Measurements from ENCODE around the gene LENEP.
"Not testable (repeated sequence)": the region's sequence is repeated elsewhere in the genome, so short reads cannot be mapped to it uniquely, and the experiment has no call there.

Gene LENEP

GRCh38 chr1:154974808-154975408, 18.5 kb upstream of the LENEP start:
- DNase-seq (ENCODE audit: low read depth in 2 of 2): peak; percentile 88 to 91

DNA sequence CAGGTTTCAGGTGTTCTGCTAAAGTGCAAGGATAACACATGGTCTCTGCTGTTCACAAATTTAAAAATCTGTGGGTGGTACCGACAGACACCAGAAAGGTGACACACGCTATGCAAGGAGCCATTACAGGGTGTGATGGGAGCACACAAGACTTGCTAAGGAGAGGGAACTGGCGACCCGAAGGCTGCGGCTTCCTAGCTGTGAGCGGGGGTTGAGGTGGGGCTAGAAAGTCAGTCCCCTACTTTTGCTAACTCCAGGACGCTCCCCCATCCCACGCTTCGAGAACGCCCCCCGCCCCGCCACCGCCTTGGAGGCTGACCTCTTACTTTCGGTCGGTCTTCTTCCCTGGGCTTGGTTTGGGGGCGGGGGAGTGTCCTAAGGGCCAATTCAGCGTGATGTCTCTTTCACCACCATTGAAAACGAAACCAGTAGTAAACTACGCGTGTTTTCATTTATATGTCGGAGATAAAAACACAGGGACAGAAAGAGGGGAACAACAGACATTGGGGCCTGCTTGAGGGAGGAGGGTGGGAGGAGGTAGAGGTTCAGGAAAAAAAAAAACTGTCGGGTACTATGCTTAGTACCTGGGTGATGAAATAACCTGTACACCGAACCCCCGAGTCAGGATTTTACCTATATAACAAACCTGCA, 17.9 kb upstream of the LENEP start:
- DNase-seq (ENCODE audit: low read depth in 2 of 2): peak; percentile 45 to 57

DNA sequence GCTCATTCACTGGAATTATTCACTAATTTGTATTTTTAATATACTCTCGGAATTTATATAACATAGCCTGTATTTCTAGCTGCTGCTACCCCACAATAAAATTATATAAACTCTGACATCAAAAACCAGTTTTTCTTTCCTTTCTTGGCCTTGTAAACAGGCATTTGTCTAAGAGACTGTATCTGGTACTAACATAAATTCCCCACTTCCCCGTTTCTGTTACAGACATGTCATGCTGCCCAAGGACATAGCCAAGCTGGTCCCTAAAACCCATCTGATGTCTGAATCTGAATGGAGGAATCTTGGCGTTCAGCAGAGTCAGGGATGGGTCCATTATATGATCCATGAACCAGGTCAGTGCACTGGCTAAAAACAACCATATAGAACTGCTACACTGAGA, 15.6 kb upstream of the LENEP start:
- not testable (repeated sequence) for DNase-seq (ENCODE audit: low read depth in 2 of 2)

- DNase-seq (ENCODE audit: low read depth in 2 of 2): no peak
Observed at GRCh38 chr1:154978360-154978759, 15.0 kb upstream of the LENEP start.

- DNase-seq (ENCODE audit: low read depth in 2 of 2): no peak
Observed at GRCh38 chr1:154982341-154982740, 11.0 kb upstream of the LENEP start.

DNA sequence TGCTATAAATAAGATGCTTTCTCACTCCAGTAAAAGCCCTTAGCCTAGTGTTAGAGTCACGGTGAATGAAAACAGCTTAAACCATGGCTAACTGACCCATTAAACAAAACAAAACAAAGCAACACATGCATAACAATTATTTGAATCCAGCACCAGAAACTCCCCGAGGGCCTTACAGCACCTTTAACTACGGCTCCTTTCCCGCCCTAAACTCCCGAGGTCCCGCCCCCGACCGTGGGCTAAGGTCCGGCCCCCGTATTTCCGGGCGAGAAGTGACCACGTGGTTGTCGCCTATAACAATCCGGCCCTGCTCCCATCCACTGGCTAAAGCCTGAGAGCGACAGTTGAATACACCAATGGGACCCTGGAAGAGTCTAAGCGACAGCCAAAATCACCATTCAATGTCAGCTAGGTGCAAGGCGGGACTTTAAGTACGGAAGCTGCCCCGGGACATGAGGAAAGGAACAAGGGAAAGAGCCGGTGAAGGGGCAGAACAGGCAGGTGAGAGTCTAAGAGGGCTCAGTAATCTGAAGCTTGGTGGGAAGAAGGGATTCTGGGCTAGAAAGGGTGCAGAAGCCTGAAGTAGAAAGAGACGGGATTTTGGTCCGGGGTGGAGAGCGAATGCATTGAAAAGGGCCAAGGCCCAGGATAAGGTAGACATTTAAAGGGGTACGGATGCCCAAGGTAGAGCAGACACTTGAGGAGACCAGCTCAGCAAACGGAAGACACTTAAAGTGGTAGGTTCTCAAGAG, 10.3 kb upstream of the LENEP start, which contains the start of gene FLAD1:
Gene FLAD1 (plus strand): TSS at position 448 of the 752 bp plus-strand sequence. CDS start 351 bp downstream, outside the sequence.
- peak; percentile 92 to 97 for DNase-seq (ENCODE audit: low read depth in 2 of 2)

- no peak for DNase-seq (ENCODE audit: low read depth in 2 of 2)
Observed at GRCh38 chr1:154983776-154984466, 9.5 kb upstream of the LENEP start.

DNA sequence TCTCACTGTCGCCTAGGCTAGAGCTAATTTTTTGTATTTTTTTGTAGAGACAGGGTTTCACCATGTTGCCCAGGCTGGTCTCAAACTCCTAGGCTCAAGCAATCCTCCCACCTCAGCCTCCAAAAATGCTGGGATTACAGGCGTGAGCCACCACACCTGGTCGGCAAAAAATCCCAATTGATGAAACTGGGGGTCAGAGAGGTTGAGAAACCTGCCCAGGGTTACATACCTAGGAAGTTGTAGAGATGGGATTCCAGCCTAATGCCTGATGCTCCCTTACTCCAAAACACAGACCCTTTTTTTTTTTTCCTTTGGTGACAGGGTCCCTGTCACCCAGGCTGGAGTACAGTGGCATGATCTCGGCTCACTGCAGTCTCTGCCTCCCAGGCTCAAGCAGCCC, 6.7 kb upstream of the LENEP start:
- not testable (repeated sequence) for DNase-seq (ENCODE audit: low read depth in 2 of 2)

DNA sequence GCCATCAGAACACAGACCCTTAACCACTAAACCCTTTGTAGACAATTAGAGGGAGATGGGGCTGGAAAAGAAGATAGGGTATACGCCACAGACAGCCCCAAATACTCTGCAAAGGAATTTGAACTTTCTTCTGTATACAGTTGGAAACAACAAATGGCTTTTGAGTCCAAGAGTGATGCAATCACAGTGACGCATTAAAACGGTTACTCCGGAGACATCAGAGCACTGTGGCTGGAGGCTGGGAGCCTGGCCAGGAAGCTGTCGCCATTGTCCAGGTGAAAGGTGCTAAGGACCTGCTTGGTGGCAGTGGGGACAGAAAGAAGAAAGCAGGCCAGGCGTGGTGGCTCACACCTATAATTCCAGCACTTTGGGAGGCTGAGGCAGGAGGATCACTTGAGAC, 6.1 kb upstream of the LENEP start:
- no peak for DNase-seq (ENCODE audit: low read depth in 2 of 2)

DNA sequence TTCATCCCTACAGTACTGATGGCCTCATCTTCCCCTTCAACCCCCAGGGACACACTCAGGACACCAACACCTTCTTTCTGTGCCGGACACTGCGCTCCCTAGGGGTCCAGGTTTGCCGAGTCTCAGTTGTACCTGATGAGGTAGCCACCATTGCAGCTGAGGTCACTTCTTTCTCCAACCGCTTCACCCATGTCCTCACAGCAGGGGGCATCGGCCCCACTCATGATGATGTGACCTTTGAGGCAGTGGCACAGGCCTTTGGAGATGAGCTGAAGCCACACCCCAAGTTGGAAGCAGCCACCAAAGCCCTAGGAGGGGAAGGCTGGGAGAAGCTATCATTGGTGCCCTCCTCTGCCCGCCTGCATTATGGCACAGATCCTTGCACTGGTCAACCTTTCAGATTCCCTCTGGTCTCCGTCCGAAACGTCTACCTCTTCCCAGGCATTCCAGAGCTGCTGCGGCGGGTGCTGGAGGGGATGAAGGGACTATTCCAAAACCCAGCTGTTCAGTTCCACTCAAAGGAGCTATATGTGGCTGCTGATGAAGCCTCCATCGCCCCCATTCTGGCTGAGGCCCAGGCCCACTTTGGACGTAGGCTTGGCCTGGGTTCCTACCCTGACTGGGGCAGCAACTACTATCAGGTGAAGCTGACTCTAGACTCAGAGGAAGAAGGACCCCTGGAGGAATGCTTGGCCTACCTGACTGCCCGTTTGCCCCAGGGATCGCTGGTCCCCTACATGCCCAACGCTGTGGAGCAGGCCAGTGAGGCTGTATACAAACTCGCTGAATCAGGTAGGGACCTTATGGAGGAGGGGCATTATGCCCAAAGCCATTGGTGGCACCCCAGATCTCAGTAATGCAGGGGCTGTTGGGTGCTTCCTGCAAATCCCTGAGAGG, 5.1 kb upstream of the LENEP start:
- no peak for DNase-seq (ENCODE audit: low read depth in 2 of 2)

GRCh38 chr1:154989195-154989860, 4.1 kb upstream of the LENEP start:
- DNase-seq (ENCODE audit: low read depth in 2 of 2): no peak

DNA sequence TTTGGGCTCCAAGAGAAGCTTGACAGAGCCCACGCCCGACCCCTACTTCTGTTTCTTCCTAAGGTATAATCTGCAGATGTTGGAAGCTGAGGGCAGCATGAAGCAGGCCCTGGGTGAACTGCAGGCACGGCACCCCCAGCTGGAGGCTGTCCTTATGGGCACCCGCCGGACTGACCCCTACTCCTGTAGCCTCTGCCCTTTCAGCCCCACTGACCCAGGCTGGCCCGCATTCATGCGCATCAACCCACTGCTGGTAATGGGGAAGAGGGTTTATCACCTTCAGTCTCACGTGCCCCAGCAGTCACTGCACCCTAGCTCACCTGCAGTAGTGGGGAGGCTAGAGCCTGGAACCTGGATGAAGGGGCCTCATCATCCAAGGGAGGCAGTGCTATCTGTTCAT, 3.1 kb upstream of the LENEP start:
- no peak for DNase-seq (ENCODE audit: low read depth in 2 of 2)

DNA sequence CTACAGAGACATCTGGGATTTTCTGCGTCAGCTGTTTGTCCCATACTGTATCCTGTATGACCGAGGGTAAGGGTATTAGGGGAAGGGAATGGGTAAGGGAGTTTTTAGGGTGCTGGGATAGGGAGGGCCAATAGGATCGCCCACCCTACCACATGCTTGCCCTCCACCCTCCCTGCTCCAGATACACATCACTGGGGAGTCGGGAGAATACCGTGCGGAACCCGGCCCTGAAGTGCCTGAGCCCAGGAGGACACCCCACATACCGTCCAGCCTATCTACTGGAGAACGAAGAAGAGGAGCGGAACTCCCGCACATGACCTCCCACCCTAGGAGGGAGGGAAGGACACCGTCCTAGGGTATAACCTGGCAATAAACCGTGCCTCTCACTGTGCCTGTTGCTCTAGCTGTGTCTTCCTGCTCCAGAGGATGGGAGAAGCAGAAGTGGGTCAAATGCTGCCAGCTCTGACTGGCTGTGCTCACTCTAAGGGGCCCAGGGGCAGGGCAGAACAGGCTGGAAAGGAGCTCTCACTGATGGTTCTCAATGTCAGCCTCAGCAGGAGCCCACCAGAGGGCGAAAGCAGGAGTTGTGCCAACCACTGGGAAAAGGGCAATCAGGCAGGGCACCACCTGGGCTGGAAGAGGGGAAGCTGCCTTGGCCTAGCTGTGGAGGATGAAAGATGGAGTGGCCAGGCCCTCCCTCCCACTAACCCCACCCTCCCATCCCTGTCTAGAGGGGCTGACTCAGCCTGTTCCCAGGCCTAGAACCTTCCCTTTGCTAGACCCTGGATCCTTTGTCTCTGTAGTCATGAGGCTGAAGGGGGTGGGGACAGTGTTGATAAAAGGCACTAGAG, 440 bp upstream of the LENEP start:
- no peak for DNase-seq (ENCODE audit: low read depth in 2 of 2)

DNA sequence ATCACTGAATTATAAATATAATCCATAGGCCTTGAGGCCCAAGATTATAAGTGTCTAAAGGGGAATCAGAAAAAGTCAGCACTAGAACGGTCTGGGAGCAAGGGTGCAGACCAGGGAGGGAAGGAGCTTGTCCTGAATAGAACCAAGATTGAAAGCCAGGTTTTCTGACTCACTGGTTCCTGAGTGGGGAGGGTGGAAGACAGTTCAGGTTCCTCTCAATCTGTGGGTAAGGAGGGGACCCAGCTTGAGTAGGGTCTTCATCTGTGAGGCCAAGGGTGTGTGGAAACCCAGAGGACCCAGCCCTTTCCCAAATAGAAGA, 842 bp downstream of the LENEP start:
- DNase-seq (ENCODE audit: low read depth in 2 of 2): no peak

- DNase-seq (ENCODE audit: low read depth in 2 of 2): no peak
Observed at GRCh38 chr1:154994591-154994990, 1.2 kb downstream of the LENEP start.

- not testable (repeated sequence) for DNase-seq (ENCODE audit: low read depth in 2 of 2)
Observed at GRCh38 chr1:154995301-154995983, 2.1 kb downstream of the LENEP start.

DNA sequence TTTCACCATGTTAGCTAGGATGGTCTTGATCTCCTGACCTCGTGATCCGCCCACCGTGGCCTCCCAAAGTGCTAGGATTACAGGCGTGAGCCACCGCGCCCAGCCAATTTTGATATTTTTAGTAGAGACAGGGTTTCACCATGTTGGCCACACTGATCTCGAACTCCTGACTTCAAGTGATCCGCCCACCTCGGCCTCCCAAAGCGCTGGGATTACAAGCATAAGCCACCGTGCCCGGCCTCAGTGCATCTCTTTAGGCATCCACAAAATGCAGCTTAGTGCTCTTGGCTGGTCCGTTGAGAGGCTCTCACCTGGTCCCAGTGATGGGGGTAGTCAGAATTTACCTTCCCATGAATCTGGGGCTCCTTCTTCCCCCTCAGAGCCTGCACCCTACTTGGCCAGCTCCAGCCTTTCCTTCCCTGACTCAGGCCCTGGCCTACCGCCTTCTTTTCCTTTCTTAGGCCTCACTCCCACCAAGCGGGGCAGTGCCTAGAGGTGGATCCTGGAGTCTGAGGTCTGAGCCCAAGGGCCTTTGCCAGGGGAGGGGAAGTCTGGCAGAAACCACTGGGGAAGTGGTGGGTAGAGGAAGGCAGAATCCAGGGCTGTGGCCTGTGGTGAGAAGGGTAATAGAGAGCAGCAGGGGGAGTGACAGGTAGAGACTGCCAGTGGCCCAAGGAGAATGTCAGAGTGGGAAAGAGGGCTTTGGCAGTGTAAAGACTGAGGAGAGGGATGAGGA, 3.7 kb downstream of the LENEP start:
- no peak for DNase-seq (ENCODE audit: low read depth in 2 of 2)

GRCh38 chr1:154998201-154998780, 4.9 kb downstream of the LENEP start:
- no peak for DNase-seq (ENCODE audit: low read depth in 2 of 2)

Data from stimulated activated CD4-positive, alpha-beta T cell treated with anti-CD3 and anti-CD28 coated beads, Interleukin-4, amount 100 ng/mL, for 48 hours (primary cell).